Activated CD8-positive, alpha-beta T cell treated with anti-CD3 and anti-CD28 coated beads for 36 hours (primary cell): ENCODE results near the gene SSPN. TPM values are rescaled to one million over a fixed set of nuclear protein-coding genes. Genes with fewer than 3 reads are reported as not detected.
A peak's percentile ranks its signal among the peaks of the same experiment; 100 is the strongest.

Experiments
- ATAC-seq: fragments of 200-7000 bp; cut with Tn5 transposase; one replicate; pipeline ENCODE4 v1.10.0; 2021; ENCODE audit warnings: mild to moderate bottlenecking, moderate library complexity
- CTCF ChIA-PET: fragments of 350-600 bp; sonication (Branson Sonifier 250); formaldehyde crosslinking; loops from one replicate; lab custom pipeline; 2021; ENCODE audit warnings: antibody characterized with exemption; lab: Charles Lee
- POLR2A ChIA-PET: fragments of 350-600 bp; sonication (Branson Sonifier 250); formaldehyde crosslinking; loops from one replicate; lab custom pipeline; 2021; ENCODE audit warnings: antibody characterized with exemption; lab: Charles Lee
- DNase-seq: peaks from one replicate; pipeline ENCODE4 v3.0.0-alpha.2; 2020
- H3K27ac Mint-ChIP-seq: one replicate; pipeline ENCODE4 v1.8.0; 2021; ENCODE audit warnings: mild to moderate bottlenecking, mixed read lengths
- H3K27me3 Mint-ChIP-seq: one replicate; pipeline ENCODE4 v1.8.0; 2021; ENCODE audit warnings: mixed read lengths
- H3K36me3 Mint-ChIP-seq: one replicate; pipeline ENCODE4 v1.8.0; 2021; ENCODE audit warnings: low read depth, mixed read lengths
- H3K4me1 Mint-ChIP-seq: one replicate; pipeline ENCODE4 v1.8.0; 2021; ENCODE audit warnings: low read depth, mixed read lengths
- H3K4me3 Mint-ChIP-seq: one replicate; pipeline ENCODE4 v1.8.0; 2021; ENCODE audit warnings: mild to moderate bottlenecking, moderate library complexity, mixed read lengths
- H3K9me3 Mint-ChIP-seq: one replicate; pipeline ENCODE4 v1.8.0; 2021; ENCODE audit warnings: mixed read lengths
- intact Hi-C: fragments of 100-400 bp; cut with micrococcal nuclease; formaldehyde crosslinking; loops from one replicate; pipeline ENCODE4 v1.10.0; 2022
- total RNA-seq, 2 experiments: library from RNA; stranded (reverse); gene quantifications; one replicate each; pipeline ENCODE4 v1.2.3, GENCODE V29; 2021
- TF ChIP-seq, protein P1 (sequence below): fragments of 200-600 bp; IDR thresholded peaks from one replicate; pipeline ENCODE4 v1.8.0; 2022; ENCODE audit warnings: antibody characterized with exemption, mild to moderate bottlenecking

SSPN gene
- total RNA-seq, 2 experiments from 2014 or later = not detected

DNA sequence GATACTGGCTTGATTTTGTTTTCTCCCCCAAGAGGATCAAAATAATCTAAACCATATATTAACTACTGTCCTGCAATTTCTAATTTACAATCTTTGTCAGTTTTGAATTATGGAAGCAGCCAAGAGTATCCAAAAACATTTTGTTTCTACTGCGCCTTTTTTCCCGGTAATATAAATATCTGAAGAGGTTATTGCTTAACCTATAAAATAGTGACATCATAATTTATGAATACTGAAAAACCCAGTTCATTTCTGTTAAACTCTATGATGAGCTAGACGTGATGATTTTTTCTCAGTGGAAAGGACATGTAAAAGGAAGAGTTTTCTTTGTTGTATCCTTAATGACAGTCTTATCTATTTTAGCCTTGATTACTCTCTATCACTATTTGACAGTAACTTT is 3.2 kb upstream of the SSPN start:
- no peaks in the 10 kb centered on the region for H3K9me3 Mint-ChIP-seq
- H3K4me1 Mint-ChIP-seq = peaks cover 2% of the 10 kb centered on the region
- DNase-seq (no peak), ATAC-seq (no peak)
- H3K4me3 Mint-ChIP-seq = no peak overlapping the region
- CTCF ChIA-PET = no interaction called here
- TF ChIP-seq, protein P1, sequence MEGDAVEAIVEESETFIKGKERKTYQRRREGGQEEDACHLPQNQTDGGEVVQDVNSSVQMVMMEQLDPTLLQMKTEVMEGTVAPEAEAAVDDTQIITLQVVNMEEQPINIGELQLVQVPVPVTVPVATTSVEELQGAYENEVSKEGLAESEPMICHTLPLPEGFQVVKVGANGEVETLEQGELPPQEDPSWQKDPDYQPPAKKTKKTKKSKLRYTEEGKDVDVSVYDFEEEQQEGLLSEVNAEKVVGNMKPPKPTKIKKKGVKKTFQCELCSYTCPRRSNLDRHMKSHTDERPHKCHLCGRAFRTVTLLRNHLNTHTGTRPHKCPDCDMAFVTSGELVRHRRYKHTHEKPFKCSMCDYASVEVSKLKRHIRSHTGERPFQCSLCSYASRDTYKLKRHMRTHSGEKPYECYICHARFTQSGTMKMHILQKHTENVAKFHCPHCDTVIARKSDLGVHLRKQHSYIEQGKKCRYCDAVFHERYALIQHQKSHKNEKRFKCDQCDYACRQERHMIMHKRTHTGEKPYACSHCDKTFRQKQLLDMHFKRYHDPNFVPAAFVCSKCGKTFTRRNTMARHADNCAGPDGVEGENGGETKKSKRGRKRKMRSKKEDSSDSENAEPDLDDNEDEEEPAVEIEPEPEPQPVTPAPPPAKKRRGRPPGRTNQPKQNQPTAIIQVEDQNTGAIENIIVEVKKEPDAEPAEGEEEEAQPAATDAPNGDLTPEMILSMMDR = no peak
- no peaks in the 10 kb centered on the region for H3K36me3 Mint-ChIP-seq
- H3K27me3 Mint-ChIP-seq = peaks cover 45% of the 10 kb centered on the region
- H3K27ac Mint-ChIP-seq = no peak overlapping the region
- POLR2A ChIA-PET = no interaction called here
- intact Hi-C loops = no loop called here

DNA sequence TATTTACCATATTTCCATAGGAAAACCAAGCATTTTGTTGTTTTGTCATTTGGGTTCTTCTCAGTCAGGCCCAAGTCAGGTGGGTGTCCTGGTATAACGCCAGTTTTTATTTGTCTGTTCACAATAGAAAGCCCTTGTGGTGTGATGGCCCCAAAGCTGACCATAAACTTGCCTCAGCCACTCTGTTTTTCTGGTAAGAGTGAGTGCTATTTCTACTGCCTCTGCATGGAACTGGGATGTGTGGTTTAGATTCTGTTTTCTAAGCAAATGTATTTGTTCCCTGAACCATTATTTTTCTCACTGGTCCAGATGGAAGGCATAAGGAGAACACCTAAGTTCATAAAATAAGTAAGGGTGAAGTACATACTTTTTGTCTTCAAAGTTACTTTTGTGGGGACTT is 1.8 kb upstream of the SSPN start:
- no peak for DNase-seq
- TF ChIP-seq, protein P1 = no peak
- no peaks in the 10 kb centered on the region for H3K36me3 Mint-ChIP-seq
- H3K27ac Mint-ChIP-seq = no peak overlapping the region
- peaks cover 50% of the 10 kb centered on the region for H3K27me3 Mint-ChIP-seq
- H3K9me3 Mint-ChIP-seq = no peaks in the 10 kb centered on the region
- CTCF ChIA-PET = no interaction called here
- H3K4me1 Mint-ChIP-seq = peaks cover 2% of the 10 kb centered on the region
- no peak for ATAC-seq
- POLR2A ChIA-PET = no interaction called here
- H3K4me3 Mint-ChIP-seq = no peak overlapping the region
- intact Hi-C loops = no loop called here

DNA sequence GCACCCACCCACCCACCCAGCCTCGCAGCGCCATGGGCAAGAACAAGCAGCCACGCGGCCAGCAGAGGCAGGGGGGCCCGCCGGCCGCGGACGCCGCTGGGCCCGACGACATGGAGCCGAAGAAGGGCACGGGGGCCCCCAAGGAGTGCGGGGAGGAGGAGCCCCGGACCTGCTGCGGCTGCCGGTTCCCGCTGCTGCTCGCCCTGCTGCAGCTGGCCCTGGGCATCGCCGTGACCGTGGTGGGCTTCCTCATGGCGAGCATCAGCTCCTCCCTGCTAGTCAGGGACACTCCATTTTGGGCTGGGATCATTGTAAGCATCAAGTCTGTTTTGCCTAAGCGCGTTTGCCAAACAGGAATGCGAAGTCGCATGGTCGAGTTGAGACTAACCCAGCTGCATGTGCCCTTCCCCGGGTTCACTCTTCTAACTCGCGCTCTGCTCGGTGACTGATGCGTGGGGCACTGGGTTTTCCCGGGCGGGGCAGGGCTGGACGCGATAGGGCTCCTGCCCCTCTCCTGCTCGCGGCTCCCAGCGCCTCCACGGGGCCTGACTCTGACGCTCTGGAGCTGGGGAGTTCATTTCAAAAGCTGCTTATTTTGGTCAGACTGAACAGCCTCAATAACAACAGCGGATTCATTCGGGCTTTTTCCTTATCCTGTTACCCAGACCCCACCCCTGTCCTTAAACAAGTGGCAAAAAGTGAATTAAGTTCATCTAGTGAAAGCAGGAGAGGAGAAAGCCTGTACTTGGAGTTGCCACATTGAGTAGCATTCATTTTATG is 458 bp downstream of the SSPN start:
- CTCF ChIA-PET = no interaction called here
- no peaks in the 10 kb centered on the region for H3K36me3 Mint-ChIP-seq

DNA sequence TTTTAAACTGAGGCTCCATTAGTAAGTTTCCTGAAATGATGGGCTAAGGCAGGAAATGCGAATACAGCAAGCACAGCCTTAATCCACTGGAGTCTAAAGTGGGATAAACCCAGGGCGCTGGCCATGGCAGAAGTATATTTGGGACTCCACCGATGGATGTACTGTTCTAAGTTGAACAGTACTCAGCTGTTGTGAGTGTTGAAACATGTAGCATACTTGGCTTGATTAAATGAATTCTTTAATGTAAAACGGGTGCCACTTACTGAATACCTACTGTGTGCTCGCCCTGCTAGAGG is 996 bp downstream of the SSPN start:
- ChIA-PET CTCF (no interaction called here), POLR2A (no interaction called here)
- DNase-seq (no peak), ATAC-seq (no peak)
- H3K9me3 Mint-ChIP-seq = no peaks in the 10 kb centered on the region
- H3K27ac Mint-ChIP-seq = no peak overlapping the region
- TF ChIP-seq, protein P1 = no peak
- no peaks in the 10 kb centered on the region for H3K36me3 Mint-ChIP-seq
- H3K4me1 Mint-ChIP-seq = peaks cover 2% of the 10 kb centered on the region
- intact Hi-C loops = no loop called here
- no peak overlapping the region for H3K4me3 Mint-ChIP-seq
- peaks cover 45% of the 10 kb centered on the region for H3K27me3 Mint-ChIP-seq

More for the DNA sequence above, 458 bp downstream of the SSPN start:
- intact Hi-C loops = no loop called here
- Mint-ChIP-seq H3K27me3 (peaks cover 46% of the 10 kb centered on the region), H3K4me1 (peaks cover 2% of the 10 kb centered on the region), H3K9me3 (no peaks in the 10 kb centered on the region), H3K27ac (no peak overlapping the region), H3K4me3 (peak overlapping the region; percentile 67)
- TF ChIP-seq, protein P1 = no peak
- ATAC-seq (no peak), DNase-seq (peak; percentile 6)
- POLR2A ChIA-PET = no interaction called here

DNA sequence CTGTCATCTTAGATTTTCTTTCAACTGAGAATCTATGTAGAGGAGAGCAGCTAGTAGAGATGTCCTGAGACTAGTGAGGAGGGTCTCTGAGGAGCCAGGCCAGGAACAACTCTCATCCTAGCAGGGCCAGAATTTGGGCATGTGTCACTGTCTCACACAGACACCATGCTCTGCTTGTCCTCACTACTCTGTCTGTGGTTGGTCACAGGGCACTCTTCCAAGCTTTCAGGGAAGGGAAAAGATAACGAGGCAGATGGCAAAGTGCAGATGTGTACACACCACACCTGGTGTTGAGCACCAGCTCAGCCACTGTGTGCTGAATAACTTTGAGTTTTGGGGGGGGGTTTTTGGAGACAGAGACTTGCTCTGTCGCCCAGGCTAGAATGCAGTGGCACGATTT is 2.5 kb downstream of the SSPN start:
- TF ChIP-seq, protein P1 = no peak
- H3K27me3 Mint-ChIP-seq = peaks cover 45% of the 10 kb centered on the region
- DNase-seq (no peak), ATAC-seq (no peak)
- H3K9me3 Mint-ChIP-seq = no peaks in the 10 kb centered on the region
- no peak overlapping the region for H3K27ac Mint-ChIP-seq
- ChIA-PET CTCF (interaction anchor here (1.3 kb wide), 1 partner anchor 40 kb away, joined by 4 read pairs; no protein-coding TSS in a partner anchor), POLR2A (no interaction called here)
- H3K36me3 Mint-ChIP-seq = no peaks in the 10 kb centered on the region
- intact Hi-C loops = no loop called here
- peaks cover 2% of the 10 kb centered on the region for H3K4me1 Mint-ChIP-seq
- H3K4me3 Mint-ChIP-seq = no peak overlapping the region
